NT2/D1 (cell line): ENCODE results near the gene GGTLC1.

Experiments used
- YY1 ChIP-seq: IDR thresholded peaks from 2 replicates; pipeline ENCODE4 v1.6.1; 2011; ENCODE audit not compliant: insufficient read length, insufficient read depth
- ZNF274 ChIP-seq: IDR thresholded peaks from 2 replicates; pipeline ENCODE4 v1.6.1; 2011; ENCODE audit warnings: mild to moderate bottlenecking, low read depth, low read length

DNA sequence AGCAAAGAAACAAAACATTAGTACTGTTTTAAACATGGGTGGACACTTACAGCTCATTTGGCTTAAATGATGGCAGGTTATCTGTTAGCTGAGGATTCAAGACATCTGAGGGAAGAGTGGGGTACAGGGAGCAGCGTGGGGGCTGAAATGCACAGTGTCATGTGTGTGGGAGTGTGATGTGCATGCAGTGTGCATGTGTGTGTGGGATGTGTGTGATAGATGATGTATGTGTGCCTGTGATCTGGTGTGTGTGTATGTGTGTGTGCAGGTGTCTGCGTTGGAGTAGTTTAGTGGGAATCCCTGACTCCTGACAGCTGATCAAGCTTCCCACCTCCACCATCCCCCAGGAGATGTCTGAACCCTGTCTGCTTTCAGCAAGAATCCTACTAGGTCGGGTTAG is 25.4 kb upstream of the GGTLC1 start:
- TF ChIP-seq YY1 (no peak), ZNF274 (no peak)
